ENCODE measurements around the gene PPP1R16B.

The PPP1R16B gene

DNA sequence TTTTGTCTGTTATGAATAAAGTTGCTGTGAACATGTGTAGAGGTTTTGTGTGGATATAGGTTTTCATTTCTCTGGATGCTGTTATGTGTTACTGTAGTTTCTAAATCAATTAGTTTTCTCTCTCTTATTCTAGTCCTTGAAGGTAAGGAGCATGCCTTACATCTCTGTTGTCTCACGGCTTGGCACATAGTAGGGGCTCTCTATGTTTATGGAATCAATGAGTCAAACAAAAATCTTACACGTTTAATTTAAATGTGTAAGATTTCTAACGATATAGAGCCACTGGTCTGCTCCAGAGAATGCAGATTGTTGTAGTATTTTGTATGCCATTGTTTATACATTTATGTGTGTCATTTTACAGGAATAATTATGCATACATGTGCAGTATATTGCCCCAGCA, 141.3 kb downstream of the PPP1R16B start:
- CTCF ChIA-PET: no interaction called here
- POLR2A ChIA-PET: no interaction called here

DNA sequence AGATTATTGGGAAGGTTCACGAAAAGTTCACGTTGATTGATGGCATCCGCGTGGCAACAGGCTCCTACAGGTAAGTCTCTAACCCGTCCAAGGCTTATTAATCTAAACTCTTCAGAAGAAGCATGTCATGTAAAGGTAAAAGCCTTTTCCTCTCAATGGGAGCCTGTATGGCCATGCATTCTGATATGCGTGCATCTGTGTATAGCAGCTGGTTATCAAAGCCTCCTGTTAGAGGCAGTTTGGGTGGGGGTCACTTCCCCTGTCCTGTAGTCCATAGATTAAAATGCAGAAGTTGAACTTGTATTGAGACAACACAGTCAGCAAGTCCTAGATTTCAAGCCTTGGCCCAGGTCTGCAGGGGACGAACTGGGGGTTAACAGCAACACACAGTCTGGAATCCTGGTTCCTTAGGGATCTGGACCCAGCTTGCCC, 142.4 kb downstream of the PPP1R16B start:
- no peak for DNase-seq (ENCODE audit: extremely low spot score)
- POLR2A ChIA-PET: no interaction called here
- CTCF ChIA-PET: no interaction called here
- TF ChIP-seq FOXM1 (IDR thresholded peaks at IDR 0.05; ENCODE audit: borderline replicate concordance) (no peak), ZNF384 (IDR thresholded peaks at IDR 0.05) (no peak), FOXA1 (IDR thresholded peaks at IDR 0.05) (no peak), SUZ12 (IDR thresholded peaks at IDR 0.05) (no peak), FOXK2 (IDR thresholded peaks at IDR 0.05) (no peak), NFRKB (IDR thresholded peaks at IDR 0.05) (no peak), ARNT (IDR thresholded peaks at IDR 0.05) (no peak), TARDBP (IDR thresholded peaks at IDR 0.05) (no peak), L3MBTL2 (conservative IDR thresholded peaks at IDR 0.05) (no peak), HDGF (IDR thresholded peaks at IDR 0.05; ENCODE audit: borderline replicate concordance) (no peak)

More for the DNA sequence above, 141.3 kb downstream of the PPP1R16B start:
- no peak for DNase-seq (ENCODE audit: extremely low spot score)
- TF ChIP-seq SUZ12 (IDR thresholded peaks at IDR 0.05) (no peak), CTBP1 (IDR thresholded peaks at IDR 0.05; ENCODE audit: borderline replicate concordance) (no peak), ZNF384 (IDR thresholded peaks at IDR 0.05) (no peak), FOXA1 (IDR thresholded peaks at IDR 0.05) (no peak), ELF4 (IDR thresholded peaks at IDR 0.05) (no peak), FOXM1 (IDR thresholded peaks at IDR 0.05; ENCODE audit: borderline replicate concordance) (no peak), L3MBTL2 (conservative IDR thresholded peaks at IDR 0.05) (no peak), SP1 (IDR thresholded peaks at IDR 0.05) (no peak), FOXK2 (IDR thresholded peaks at IDR 0.05) (no peak), BHLHE40 (IDR thresholded peaks at IDR 0.05; ENCODE audit: borderline replicate concordance) (no peak), LEF1 (IDR thresholded peaks at IDR 0.05; ENCODE audit: borderline replicate concordance) (no peak)

DNA sequence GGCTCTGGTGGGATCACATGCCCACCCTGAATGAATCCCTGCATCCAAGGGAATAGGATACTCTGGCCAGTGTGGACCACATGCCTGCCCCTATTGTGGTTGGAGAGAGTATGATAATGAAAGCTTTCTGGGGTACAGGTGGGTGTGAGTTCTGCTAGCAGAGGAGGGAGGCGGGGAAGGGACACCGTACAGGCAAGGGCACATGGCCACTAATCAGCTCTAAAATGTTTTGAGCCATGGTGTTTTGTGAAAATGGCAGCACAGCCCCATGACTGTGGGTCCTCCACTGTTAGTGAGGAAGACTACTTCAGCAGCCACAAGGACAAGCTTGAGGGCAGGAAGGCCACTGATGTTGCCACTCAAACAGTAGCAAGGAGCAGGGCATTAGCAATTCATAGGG, 144.8 kb downstream of the PPP1R16B start:
- POLR2A ChIA-PET: interaction anchor here (2.8 kb wide), 1 partner anchor 11 kb away, joined by 15 read pairs; the partner anchor contains the start of gene DHX35
- CTCF ChIA-PET: no interaction called here
- no peak for TF ChIP-seq HDGF (IDR thresholded peaks at IDR 0.05; ENCODE audit: borderline replicate concordance)
- no peak for TF ChIP-seq FOXK2 (IDR thresholded peaks at IDR 0.05)
- no peak for TF ChIP-seq PKNOX1 (IDR thresholded peaks at IDR 0.05)
- no peak for TF ChIP-seq BHLHE40 (IDR thresholded peaks at IDR 0.05; ENCODE audit: borderline replicate concordance)
- no peak for TF ChIP-seq FOXA1 (IDR thresholded peaks at IDR 0.05)
- no peak for TF ChIP-seq NFRKB (IDR thresholded peaks at IDR 0.05)
- TF ChIP-seq CTBP1 (IDR thresholded peaks at IDR 0.05; ENCODE audit: borderline replicate concordance): no peak
- TF ChIP-seq ELF4 (IDR thresholded peaks at IDR 0.05): no peak
- TF ChIP-seq TARDBP (IDR thresholded peaks at IDR 0.05): no peak
- TF ChIP-seq FOXM1 (IDR thresholded peaks at IDR 0.05; ENCODE audit: borderline replicate concordance): no peak
- no peak for TF ChIP-seq ARNT (IDR thresholded peaks at IDR 0.05)
- TF ChIP-seq L3MBTL2 (conservative IDR thresholded peaks at IDR 0.05): no peak
- no peak for TF ChIP-seq SP1 (IDR thresholded peaks at IDR 0.05)
- TF ChIP-seq LEF1 (IDR thresholded peaks at IDR 0.05; ENCODE audit: borderline replicate concordance): no peak
- TF ChIP-seq SUZ12 (IDR thresholded peaks at IDR 0.05): no peak
- no peak for TF ChIP-seq ZNF384 (IDR thresholded peaks at IDR 0.05)
- DNase-seq (ENCODE audit: extremely low spot score): no peak

- CTCF ChIA-PET: no interaction called here
- POLR2A ChIA-PET: interaction anchor here (2.8 kb wide), 1 partner anchor 10 kb away, joined by 15 read pairs; the partner anchor contains the start of gene DHX35
- DNase-seq (ENCODE audit: extremely low spot score): no peak
- TF ChIP-seq NFRKB (IDR thresholded peaks at IDR 0.05): no peak
- TF ChIP-seq TARDBP (IDR thresholded peaks at IDR 0.05): no peak
- no peak for TF ChIP-seq SP1 (IDR thresholded peaks at IDR 0.05)
Measured at GRCh38 chr20:38951611-38952010, 146.1 kb downstream of the PPP1R16B start.

DNA sequence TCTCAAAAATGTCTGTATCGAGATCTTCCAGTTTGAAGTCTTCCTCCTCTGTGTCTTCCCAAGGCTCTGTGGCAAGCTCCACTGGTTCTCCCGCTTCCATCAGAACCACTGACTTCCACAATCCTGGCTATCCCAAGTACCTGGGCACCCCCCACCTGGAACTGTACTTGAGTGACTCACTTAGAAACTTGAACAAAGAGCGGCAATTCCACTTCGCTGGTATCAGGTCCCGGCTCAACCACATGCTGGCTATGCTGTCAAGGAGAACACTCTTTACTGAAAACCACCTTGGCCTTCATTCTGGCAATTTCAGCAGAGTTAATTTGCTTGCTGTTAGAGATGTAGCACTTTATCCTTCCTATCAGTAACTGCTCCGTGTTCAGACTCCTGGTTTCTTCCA, 146.7 kb downstream of the PPP1R16B start:
- POLR2A ChIA-PET: interaction anchor here (2.8 kb wide), 1 partner anchor 10 kb away, joined by 15 read pairs; the partner anchor contains the start of gene DHX35
- no peak for DNase-seq (ENCODE audit: extremely low spot score)
- CTCF ChIA-PET: no interaction called here
- no peak for TF ChIP-seq L3MBTL2 (conservative IDR thresholded peaks at IDR 0.05)
- TF ChIP-seq FOXK2 (IDR thresholded peaks at IDR 0.05): no peak
- no peak for TF ChIP-seq ARNT (IDR thresholded peaks at IDR 0.05)
- TF ChIP-seq PKNOX1 (IDR thresholded peaks at IDR 0.05): no peak
- TF ChIP-seq CTBP1 (IDR thresholded peaks at IDR 0.05; ENCODE audit: borderline replicate concordance): no peak
- TF ChIP-seq ELF4 (IDR thresholded peaks at IDR 0.05): no peak

GRCh38 chr20:38953630-38954340, 148.3 kb downstream of the PPP1R16B start:
- ChIA-PET CTCF (interaction anchor here (0.7 kb wide), 1 partner anchor 25 kb away, joined by 3 read pairs; no protein-coding TSS in a partner anchor), POLR2A (interaction anchor here (1.1 kb wide), 1 partner anchor 9 kb away, joined by 6 read pairs; the partner anchor contains the start of gene DHX35)
- no peak for TF ChIP-seq L3MBTL2 (conservative IDR thresholded peaks at IDR 0.05)
- no peak for TF ChIP-seq ZNF384 (IDR thresholded peaks at IDR 0.05)
- DNase-seq (ENCODE audit: extremely low spot score): no peak

GRCh38 chr20:38957235-38957876, 151.9 kb downstream of the PPP1R16B start:
- TF ChIP-seq LEF1 (IDR thresholded peaks at IDR 0.05; ENCODE audit: borderline replicate concordance) (no peak), NFRKB (IDR thresholded peaks at IDR 0.05) (no peak), FOXK2 (IDR thresholded peaks at IDR 0.05) (no peak), SUZ12 (IDR thresholded peaks at IDR 0.05) (no peak), FOXM1 (IDR thresholded peaks at IDR 0.05; ENCODE audit: borderline replicate concordance) (no peak), TARDBP (IDR thresholded peaks at IDR 0.05) (no peak), PKNOX1 (IDR thresholded peaks at IDR 0.05) (no peak), BHLHE40 (IDR thresholded peaks at IDR 0.05; ENCODE audit: borderline replicate concordance) (no peak), ZNF384 (IDR thresholded peaks at IDR 0.05) (no peak), ELF4 (IDR thresholded peaks at IDR 0.05) (no peak), SP1 (IDR thresholded peaks at IDR 0.05) (no peak), HDGF (IDR thresholded peaks at IDR 0.05; ENCODE audit: borderline replicate concordance) (no peak), L3MBTL2 (conservative IDR thresholded peaks at IDR 0.05) (no peak), FOXA1 (IDR thresholded peaks at IDR 0.05) (no peak), CTBP1 (IDR thresholded peaks at IDR 0.05; ENCODE audit: borderline replicate concordance) (no peak), ARNT (IDR thresholded peaks at IDR 0.05) (no peak)
- DNase-seq (ENCODE audit: extremely low spot score): no peak
- POLR2A ChIA-PET: no interaction called here
- CTCF ChIA-PET: no interaction called here
